SK-N-MC (cell line): ENCODE measurements around the gene FANCC.

ENCODE experiments used
- EZH2 ChIP-seq: fragments of 200-600 bp; sonication (generic); IDR thresholded peaks from one replicate; pipeline ENCODE4 v1.6.1; 2017; ENCODE audit warnings: antibody characterized with exemption
- FOXP2 ChIP-seq: optimal IDR thresholded peaks from 2 replicates; pipeline ENCODE3; 2011; ENCODE audit warnings: mild to moderate bottlenecking, moderate library complexity; ENCODE audit not compliant: insufficient read depth; ENCODE audit errors: extremely low read length, control extremely low read depth
- POLR2AphosphoS5 ChIP-seq: IDR thresholded peaks from 2 replicates; pipeline ENCODE4 v1.6.1; 2012; ENCODE audit warnings: mild to moderate bottlenecking, low read depth, low read length, borderline replicate concordance

GRCh38 chr9:95147452-95148207 lies 169.9 kb downstream of the FANCC start:
- no peak for TF ChIP-seq POLR2AphosphoS5
- no peak for TF ChIP-seq EZH2
- TF ChIP-seq FOXP2, result no peak
